Endothelial cell (in vitro differentiated cells): Measurements from ENCODE around the gene KCNH6. TPM values are rescaled to one million over a fixed set of nuclear protein-coding genes. Genes with fewer than 3 reads are reported as not detected.

Source experiments
- DNase-seq: peaks from one replicate; pipeline ENCODE4 v3.0.0; 2021; ENCODE audit warnings: low spot score
- H3K27ac Mint-ChIP-seq: one replicate; pipeline ENCODE4 v1.8.0; 2021; ENCODE audit warnings: mixed read lengths, inconsistent platforms; ENCODE audit not compliant: unreplicated experiment
- H3K27me3 Mint-ChIP-seq: one replicate; pipeline ENCODE4 v1.8.0; 2021; ENCODE audit warnings: mild to moderate bottlenecking, moderate library complexity, mixed read lengths, inconsistent platforms; ENCODE audit not compliant: unreplicated experiment
- H3K36me3 Mint-ChIP-seq: one replicate; pipeline ENCODE4 v1.8.0; 2021; ENCODE audit warnings: mild to moderate bottlenecking, low read depth, mixed read lengths, inconsistent platforms; ENCODE audit not compliant: unreplicated experiment
- H3K4me1 Mint-ChIP-seq: one replicate; pipeline ENCODE4 v1.8.0; 2021; ENCODE audit warnings: mild to moderate bottlenecking, mixed read lengths, inconsistent platforms; ENCODE audit not compliant: unreplicated experiment
- H3K4me3 Mint-ChIP-seq: one replicate; pipeline ENCODE4 v1.8.0; 2021; ENCODE audit warnings: mild to moderate bottlenecking, mixed read lengths, inconsistent platforms; ENCODE audit not compliant: unreplicated experiment
- H3K9me3 Mint-ChIP-seq: one replicate; pipeline ENCODE4 v1.8.0; 2021; ENCODE audit warnings: mixed read lengths, inconsistent platforms; ENCODE audit not compliant: unreplicated experiment
- total RNA-seq: library from RNA; stranded (reverse); fragmentation: NEBNext Ultra II Directional; extraction: Animal tissue kit (Norgen Biotek cat#: 25700); gene quantifications from one replicate; pipeline ENCODE4 v1.2.1, GENCODE V29; 2021; ENCODE audit not compliant: unreplicated experiment
- TF ChIP-seq, protein P1 (sequence below): fragments of 200-600 bp; sonication (generic); IDR thresholded peaks from one replicate; pipeline ENCODE4 v1.5.0; 2021; ENCODE audit warnings: antibody characterized with exemption; ENCODE audit not compliant: unreplicated experiment

Gene KCNH6
- total RNA-seq, 1 donor from 2014 or later = 18.6 TPM

DNA sequence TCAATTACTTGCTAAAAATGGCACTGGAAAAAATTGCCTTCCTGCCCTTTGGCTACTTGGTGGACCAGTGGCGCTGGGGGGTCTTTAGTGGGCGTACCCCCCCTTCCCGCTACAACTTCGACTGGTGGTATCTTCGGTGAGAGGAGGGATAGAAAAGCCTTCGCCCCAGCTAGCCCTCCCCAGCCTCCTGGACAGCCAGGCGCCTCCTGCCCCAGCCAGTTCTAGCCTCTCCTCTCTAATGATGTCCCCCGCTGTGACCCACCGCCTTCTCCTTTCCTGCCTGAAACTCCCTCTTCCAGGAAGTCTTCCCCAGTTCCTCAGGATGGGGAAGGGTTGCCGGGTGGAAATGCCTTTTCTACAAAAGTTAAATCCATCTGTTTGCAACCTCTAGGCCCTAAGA is 40.1 kb upstream of the KCNH6 start:
- Mint-ChIP-seq H3K4me1 (peaks cover 22% of the 10 kb centered on the region), H3K36me3 (peaks cover 18% of the 10 kb centered on the region), H3K27me3 (peaks cover 7% of the 10 kb centered on the region), H3K9me3 (no peaks in the 10 kb centered on the region), H3K27ac (peak overlapping the region; percentile 42), H3K4me3 (no peak overlapping the region)
- TF ChIP-seq, protein P1, sequence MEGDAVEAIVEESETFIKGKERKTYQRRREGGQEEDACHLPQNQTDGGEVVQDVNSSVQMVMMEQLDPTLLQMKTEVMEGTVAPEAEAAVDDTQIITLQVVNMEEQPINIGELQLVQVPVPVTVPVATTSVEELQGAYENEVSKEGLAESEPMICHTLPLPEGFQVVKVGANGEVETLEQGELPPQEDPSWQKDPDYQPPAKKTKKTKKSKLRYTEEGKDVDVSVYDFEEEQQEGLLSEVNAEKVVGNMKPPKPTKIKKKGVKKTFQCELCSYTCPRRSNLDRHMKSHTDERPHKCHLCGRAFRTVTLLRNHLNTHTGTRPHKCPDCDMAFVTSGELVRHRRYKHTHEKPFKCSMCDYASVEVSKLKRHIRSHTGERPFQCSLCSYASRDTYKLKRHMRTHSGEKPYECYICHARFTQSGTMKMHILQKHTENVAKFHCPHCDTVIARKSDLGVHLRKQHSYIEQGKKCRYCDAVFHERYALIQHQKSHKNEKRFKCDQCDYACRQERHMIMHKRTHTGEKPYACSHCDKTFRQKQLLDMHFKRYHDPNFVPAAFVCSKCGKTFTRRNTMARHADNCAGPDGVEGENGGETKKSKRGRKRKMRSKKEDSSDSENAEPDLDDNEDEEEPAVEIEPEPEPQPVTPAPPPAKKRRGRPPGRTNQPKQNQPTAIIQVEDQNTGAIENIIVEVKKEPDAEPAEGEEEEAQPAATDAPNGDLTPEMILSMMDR = no peak
- no peak for DNase-seq

GRCh38 chr17:63483655-63484575 is 39.2 kb upstream of the KCNH6 start:
- Mint-ChIP-seq H3K27me3 (peaks cover 4% of the 10 kb centered on the region), H3K4me3 (no peak overlapping the region), H3K9me3 (no peaks in the 10 kb centered on the region), H3K4me1 (peaks cover 15% of the 10 kb centered on the region), H3K36me3 (peaks cover 18% of the 10 kb centered on the region), H3K27ac (no peak overlapping the region)
- TF ChIP-seq, protein P1 = no peak
- DNase-seq = no peak

GRCh38 chr17:63486317-63487013 is 36.7 kb upstream of the KCNH6 start:
- no peak for DNase-seq

GRCh38 chr17:63487014-63487339 is 36.2 kb upstream of the KCNH6 start:
- Mint-ChIP-seq H3K4me1 (peaks cover 20% of the 10 kb centered on the region), H3K9me3 (no peaks in the 10 kb centered on the region), H3K27ac (no peak overlapping the region), H3K4me3 (no peak overlapping the region), H3K36me3 (peaks cover 22% of the 10 kb centered on the region), H3K27me3 (peaks cover 7% of the 10 kb centered on the region)
- no peak for DNase-seq
- TF ChIP-seq, protein P1 = no peak

More at GRCh38 chr17:63486317-63487013, 36.7 kb upstream of the KCNH6 start:
- Mint-ChIP-seq H3K27ac (no peak overlapping the region), H3K4me3 (no peak overlapping the region), H3K36me3 (peaks cover 22% of the 10 kb centered on the region), H3K9me3 (no peaks in the 10 kb centered on the region), H3K27me3 (peaks cover 7% of the 10 kb centered on the region), H3K4me1 (peaks cover 19% of the 10 kb centered on the region)
- TF ChIP-seq, protein P1 = no peak

- no peaks in the 10 kb centered on the region for H3K9me3 Mint-ChIP-seq
- peaks cover 23% of the 10 kb centered on the region for H3K4me1 Mint-ChIP-seq
- peaks cover 16% of the 10 kb centered on the region for H3K36me3 Mint-ChIP-seq
- H3K27ac Mint-ChIP-seq = no peak overlapping the region
- peaks cover 4% of the 10 kb centered on the region for H3K27me3 Mint-ChIP-seq
- TF ChIP-seq, protein P1 = no peak
- no peak overlapping the region for H3K4me3 Mint-ChIP-seq
- no peak for DNase-seq
Observed at GRCh38 chr17:63488851-63489250, 34.3 kb upstream of the KCNH6 start.
